ENCODE results near the gene SEC23B. TPM values are rescaled to one million over a fixed set of nuclear protein-coding genes. Genes with fewer than 3 reads are reported as not detected.

The SEC23B gene
- polyA plus RNA-seq, 4 donors, result 60.2 to 69.9 (median 63.5) TPM

DNA sequence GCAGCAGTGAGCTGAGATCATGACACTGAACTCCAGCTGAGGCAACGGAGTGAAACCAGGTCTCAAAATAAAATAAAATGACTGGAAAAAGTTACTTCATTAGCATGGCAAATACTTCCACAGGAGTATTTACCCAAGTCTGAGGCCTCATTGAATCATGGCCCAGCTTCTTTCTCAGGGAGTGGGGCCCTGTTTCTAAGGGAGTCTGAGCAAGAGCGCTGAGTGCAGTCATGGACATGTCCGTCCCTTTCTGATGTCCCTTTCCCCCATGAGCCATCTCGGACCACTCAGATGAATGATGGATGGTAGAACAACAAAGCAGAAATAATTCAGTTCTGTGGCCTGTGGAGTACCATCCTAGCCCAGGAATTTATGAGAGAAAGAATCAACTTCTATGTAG lies 72.3 kb downstream of the SEC23B start:
- no peak for DNase-seq (ENCODE audit: low read depth in 4 of 4, low spot score in 2 of 4)

DNA sequence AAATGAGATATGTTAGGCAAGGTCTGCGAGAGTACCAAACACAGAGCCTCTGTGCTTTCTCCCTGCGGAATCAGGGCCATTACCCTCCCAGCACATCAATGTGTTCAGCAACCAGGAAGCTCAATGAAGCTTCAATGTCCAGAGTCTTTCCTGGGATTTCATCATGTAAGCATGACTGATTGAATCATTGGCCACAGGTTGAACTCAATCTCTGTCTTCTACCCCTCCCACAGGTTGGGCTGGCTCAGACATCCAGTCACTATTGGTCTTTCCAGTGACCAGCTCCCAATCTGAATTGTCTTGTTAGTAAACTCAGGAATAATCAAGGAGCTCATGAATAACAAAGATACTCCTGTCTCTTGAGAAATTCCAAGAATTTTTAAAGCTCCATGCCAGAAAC lies 77.4 kb downstream of the SEC23B start:
- no peak for DNase-seq (ENCODE audit: low read depth in 4 of 4, low spot score in 2 of 4)

DNA sequence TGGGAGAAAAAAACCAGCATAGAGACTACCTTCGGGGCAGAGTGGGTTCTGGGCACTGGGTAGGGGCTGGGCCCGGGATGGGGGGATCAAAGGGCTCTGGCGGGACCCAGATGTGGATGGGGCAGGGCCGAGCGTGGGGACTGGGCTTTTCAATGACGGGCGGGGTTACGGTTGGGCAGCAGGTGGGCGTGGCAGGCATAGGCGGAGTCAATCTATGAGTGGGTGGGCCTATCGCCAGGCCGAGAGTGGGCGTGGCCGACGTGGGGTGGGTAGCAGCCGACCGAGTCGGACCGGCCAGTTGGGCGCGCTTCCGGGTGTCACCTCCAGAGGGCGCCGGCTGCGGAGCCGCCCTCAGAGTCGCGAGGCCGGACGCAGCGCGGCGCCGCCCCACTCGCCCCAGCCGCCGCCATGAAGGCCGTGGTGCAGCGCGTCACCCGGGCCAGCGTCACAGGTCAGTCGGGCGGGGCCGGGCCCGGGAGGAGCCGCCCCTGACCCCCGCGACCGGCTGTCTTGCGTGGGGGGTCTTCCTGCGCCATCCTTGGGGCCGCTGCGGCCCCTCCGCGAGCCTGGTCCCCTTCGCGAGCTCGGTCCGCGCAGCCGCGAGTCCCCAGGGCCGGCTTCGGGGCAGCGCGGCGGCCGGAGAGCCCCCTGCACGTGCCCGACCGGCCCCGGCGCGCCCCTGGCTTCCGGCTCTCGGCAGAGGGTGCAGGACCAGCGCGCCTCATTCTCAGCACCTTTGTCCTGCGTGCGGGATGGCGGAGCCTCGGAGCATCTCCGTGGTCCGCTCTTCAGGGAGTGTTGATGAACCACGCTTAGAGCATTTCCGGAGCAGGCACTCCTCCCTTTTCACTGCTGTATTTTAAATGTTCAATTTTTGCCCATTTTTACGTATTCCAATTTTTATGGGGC lies 80.2 kb downstream of the SEC23B start, which contains the start of gene DTD1:
Gene DTD1 (plus strand): TSS at position 390 of the 909 bp plus-strand sequence. CDS start 19 bp downstream, at position 409.
- peak in 3 of 4 donors; percentile 64 to 68 (median 68) for DNase-seq (ENCODE audit: low read depth in 4 of 4, low spot score in 2 of 4)

DNA sequence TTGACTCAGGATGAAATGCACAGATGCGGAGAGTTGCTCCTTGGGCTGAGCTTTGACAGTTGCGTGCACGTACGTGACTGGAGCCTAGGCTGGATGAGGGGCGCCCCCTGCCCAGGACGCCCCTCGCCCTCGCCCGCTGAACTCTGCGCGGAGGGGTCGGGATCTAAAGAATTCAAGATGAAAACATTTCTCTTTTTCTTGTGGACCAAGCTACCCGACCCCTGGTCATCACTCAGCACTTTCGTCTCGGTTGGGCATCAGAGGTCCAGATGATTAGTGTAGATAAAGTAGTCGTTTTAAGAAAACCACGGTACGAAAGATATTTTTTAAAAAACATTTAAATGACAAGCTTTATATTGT lies 80.8 kb downstream of the SEC23B start:
- no peak for DNase-seq (ENCODE audit: low read depth in 4 of 4, low spot score in 2 of 4)

DNA sequence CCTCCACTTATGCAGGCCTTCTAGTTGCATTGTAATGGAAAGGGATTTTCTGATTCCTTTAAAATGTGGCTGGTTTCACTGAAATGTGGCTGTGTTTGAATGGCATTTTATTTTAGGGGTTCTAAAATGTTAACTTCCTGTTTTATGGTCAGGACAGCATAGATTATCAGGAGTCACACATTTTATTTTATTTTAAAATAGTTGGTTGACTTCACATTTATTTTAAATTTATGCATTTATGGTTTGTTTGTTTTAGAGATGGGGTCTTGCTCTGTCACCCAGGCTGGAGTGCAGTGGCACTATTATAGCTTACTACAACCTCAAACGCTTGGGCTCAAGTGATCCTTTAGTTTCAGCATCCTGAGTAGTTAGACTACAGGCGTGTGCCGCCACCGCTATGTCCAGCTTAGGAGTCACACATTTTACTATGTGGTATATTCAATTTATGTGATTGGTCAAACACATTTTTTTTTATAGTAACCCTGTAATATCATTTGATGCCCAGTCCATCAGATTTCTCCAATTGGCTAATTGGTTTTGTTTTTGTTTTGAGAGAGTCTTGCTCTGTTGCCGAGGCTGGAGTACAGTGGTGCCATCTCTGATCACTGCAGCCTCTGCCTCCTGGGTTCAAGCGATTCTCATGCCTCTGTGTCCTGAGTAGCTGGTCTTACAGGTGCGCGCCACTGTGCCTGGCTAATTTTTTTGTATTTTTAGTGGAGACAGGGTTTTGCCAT lies 82.4 kb downstream of the SEC23B start:
- no peak for DNase-seq (ENCODE audit: low read depth in 4 of 4, low spot score in 2 of 4)

DNA sequence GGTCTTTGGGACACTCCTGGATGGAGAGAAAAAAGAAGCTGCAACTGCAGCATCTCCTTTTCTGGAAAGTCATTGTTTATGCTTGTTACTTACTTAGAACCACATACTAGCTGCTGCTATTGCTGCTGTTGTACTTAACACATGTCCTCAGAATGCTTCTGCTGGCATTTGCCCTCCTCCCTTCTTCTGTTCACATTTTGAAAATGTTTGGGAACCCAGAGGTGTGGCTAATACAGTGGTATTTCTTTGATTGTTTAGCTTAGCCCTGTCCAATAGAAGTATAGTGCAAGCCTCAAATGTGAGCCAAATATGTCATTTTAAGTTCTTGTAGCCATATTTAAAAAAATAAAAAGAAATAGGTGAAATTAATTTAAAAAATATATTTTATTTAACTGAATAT lies 88.5 kb downstream of the SEC23B start:
- no peak for DNase-seq (ENCODE audit: low read depth in 4 of 4, low spot score in 2 of 4)

DNA sequence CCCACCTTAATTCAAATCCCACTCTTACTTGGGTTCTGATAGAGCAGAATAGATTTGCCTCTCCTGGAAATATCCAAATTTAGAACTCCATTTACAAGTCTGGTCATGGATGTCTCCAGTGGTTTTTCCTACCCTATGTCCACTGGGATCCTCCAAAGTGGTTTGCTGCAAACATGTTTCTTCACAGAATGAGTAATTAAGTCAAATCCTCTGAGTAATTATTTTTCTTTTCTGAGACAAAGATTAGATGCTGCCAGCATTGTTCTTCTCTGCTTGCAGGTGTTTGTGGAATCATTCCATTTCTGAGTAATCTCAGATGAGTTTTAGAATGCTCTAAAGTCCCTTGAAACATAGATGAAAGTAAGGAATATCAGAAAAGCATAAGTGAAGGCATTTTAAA lies 102.0 kb downstream of the SEC23B start:
- DNase-seq (ENCODE audit: low read depth in 4 of 4, low spot score in 2 of 4), result no peak

Other genes starting within 250 kb of the SEC23B start
- 10 to 100 TPM; 24.2 to 35.4 (median 29.7) TPM for gene ZNF133, start 219.4 kb upstream of the SEC23B start, polyA plus RNA-seq (ENCODE audit: insufficient read length in 4 of 4)
- 1 to 10 TPM; 5.7 to 9.9 (median 7.0) TPM for gene DZANK1, start 40.9 kb upstream of the SEC23B start, polyA plus RNA-seq (ENCODE audit: insufficient read length in 4 of 4)
- 10 to 100 TPM; 16.2 to 21.6 (median 18.1) TPM for gene POLR3F, start 40.5 kb upstream of the SEC23B start, polyA plus RNA-seq (ENCODE audit: insufficient read length in 4 of 4)
- 10 to 100 TPM; 27.9 to 33.5 (median 32.0) TPM for gene RBBP9, start 10.7 kb upstream of the SEC23B start, polyA plus RNA-seq (ENCODE audit: insufficient read length in 4 of 4)
- 10 to 100 TPM; 77.5 to 96.5 (median 89.2) TPM for gene SMIM26, start 59.5 kb downstream of the SEC23B start, polyA plus RNA-seq (ENCODE audit: insufficient read length in 4 of 4)
- gene DTD1, start 80.1 kb downstream of the SEC23B start, polyA plus RNA-seq (ENCODE audit: insufficient read length in 4 of 4), result 10 to 100 TPM; 23.0 to 33.6 (median 29.9) TPM